ENCODE measurements around the gene OXER1.

DNA sequence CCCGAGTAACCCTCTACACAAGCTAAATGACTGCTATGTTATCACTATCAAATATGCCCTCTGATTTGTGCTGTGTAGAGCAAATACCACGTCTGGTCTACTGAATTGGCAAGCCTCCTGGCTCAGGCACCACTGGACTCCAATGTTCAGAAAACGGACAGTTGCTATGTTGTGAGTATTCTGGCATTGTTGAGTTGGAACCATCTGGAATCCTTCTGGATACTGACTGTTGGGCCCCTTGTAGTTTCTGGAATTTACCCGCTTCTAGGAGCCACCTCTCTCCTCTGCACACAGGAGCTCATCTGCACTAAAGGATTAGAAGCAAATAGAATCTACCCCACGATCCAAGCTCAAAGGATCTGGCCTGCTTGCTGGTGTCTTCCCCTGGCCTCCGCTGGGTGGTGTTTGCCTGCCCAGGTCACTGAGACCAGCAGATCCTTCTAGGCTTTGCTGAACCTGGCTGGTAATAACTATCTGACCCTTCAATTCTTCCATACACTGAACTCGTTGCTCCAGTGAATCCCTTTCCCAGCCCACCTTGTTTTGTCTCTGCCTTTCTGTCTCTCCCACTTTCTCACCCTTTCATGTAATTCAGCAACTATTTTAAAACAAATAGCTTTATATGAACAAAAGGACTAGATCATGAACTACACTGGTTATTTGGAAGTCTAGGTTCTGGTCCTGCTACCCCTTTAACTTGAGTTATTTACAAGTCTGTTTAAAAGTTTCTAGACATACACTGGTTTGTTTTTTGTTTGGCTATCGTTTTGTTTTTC is 30.5 kb upstream of the OXER1 start:
- no peak for TF ChIP-seq CTCF (IDR thresholded peaks at IDR 0.05)
- no peak for TF ChIP-seq ZFX (IDR thresholded peaks at IDR 0.05; ENCODE audit: borderline replicate concordance)

Measured in 22Rv1 (cell line).